AG09319 (cell line): ENCODE results near the gene CHRDL1.

Source experiments
- DNase-seq: peaks from one replicate; pipeline ENCODE4 v3.0.0-alpha.2; 2010; ENCODE audit warnings: low read depth; ENCODE audit errors: extremely low read depth
- TF ChIP-seq, protein P1 (sequence below): IDR thresholded peaks from 2 replicates; pipeline ENCODE4 v1.5.1; 2011; ENCODE audit warnings: low read depth, mild to moderate bottlenecking, inconsistent platforms, low read length, moderate library complexity

Gene CHRDL1

DNA sequence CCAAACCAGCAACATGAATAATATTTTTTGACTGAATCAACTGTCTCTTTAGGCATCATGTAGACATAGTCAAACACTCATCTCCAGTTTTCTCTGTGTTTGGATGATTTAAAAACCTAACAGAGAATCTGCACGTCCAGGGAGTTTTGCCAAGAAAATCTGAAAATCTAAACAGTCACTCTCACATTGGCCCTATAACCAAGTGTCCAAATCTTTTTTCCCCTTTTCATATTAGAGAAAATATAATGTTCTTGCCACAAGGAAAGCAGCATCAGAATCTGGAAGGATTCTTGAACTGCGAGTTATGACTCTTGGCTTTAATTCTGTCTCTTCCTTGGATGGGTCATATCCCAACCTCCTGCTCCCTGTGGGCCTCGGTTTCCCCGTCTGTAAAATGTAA is 8.8 kb upstream of the CHRDL1 start:
- TF ChIP-seq, protein P1, sequence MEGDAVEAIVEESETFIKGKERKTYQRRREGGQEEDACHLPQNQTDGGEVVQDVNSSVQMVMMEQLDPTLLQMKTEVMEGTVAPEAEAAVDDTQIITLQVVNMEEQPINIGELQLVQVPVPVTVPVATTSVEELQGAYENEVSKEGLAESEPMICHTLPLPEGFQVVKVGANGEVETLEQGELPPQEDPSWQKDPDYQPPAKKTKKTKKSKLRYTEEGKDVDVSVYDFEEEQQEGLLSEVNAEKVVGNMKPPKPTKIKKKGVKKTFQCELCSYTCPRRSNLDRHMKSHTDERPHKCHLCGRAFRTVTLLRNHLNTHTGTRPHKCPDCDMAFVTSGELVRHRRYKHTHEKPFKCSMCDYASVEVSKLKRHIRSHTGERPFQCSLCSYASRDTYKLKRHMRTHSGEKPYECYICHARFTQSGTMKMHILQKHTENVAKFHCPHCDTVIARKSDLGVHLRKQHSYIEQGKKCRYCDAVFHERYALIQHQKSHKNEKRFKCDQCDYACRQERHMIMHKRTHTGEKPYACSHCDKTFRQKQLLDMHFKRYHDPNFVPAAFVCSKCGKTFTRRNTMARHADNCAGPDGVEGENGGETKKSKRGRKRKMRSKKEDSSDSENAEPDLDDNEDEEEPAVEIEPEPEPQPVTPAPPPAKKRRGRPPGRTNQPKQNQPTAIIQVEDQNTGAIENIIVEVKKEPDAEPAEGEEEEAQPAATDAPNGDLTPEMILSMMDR: no peak
- DNase-seq: no peak

DNA sequence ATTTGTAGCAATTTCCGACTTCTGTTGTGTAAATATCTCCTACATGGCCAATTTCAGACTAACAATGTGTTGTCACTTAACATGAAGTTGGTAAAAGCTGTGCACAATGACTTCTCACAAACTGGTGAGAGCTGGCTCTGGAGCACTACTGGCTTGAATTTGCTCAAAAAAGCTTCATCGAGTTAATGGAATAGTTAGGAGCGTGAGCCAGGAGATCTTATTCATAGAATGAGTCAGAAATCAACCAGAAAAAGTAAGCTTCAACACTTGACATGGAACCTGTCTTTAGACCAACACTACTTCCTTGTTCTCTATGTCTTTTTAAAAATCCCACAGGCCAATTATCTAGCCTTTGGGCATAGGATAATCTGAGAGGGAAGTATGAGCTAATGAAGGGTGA is 7.9 kb upstream of the CHRDL1 start:
- no peak for DNase-seq
- TF ChIP-seq, protein P1: no peak

GRCh38 chrX:110796407-110796697 is 735 bp upstream of the CHRDL1 start:
- TF ChIP-seq, protein P1: no peak
- DNase-seq: no peak

DNA sequence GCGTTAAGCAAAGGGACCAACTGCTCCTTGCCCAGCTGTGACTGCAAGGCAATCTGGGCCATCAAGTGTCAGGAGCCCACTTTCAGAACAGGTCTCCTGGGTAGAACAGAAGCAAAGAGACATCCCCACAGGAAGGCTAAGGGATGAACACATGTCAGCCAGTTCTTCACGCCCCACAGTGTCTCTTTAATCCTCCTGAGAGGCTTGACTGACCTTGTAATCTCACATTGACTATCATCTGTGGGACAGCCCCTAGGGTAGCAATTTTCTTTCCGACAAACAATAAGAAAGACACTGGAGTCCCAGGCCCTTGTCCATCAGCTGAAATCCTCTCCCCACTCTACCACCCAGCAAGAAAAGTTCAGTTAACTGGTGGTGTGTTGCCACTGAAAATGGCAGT is 1.0 kb downstream of the CHRDL1 start:
- DNase-seq: no peak
- TF ChIP-seq, protein P1: no peak

- TF ChIP-seq, protein P1: no peak
- no peak for DNase-seq
Observed at GRCh38 chrX:110791071-110791470, 4.5 kb downstream of the CHRDL1 start.

DNA sequence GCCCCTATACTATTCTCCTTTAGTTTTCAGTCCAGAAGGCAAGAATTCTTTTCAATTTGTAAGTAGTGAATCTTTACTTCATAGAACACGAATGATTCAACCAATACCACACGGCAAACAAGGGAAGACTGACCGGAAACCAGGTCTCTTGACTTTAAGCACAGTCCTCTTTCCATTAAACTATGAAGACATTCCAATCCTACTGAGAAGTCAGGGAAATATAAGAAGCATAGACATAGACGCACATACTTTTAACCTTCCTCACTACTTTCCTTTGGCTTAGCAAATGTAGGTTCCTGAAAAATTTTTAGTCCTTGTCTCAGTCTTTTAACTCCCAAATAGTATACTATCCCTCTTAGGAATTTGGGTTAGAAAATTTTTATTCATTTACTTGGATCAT is 9.1 kb downstream of the CHRDL1 start:
- TF ChIP-seq, protein P1: no peak
- no peak for DNase-seq

- TF ChIP-seq, protein P1: no peak
Observed at GRCh38 chrX:110759785-110760184, 35.8 kb downstream of the CHRDL1 start.

More at GRCh38 chrX:110759785-110760184, 35.8 kb downstream of the CHRDL1 start:
- no peak for DNase-seq
